Measurements from ENCODE around the gene PAGE2. TPM values are rescaled to one million over a fixed set of nuclear protein-coding genes. Genes with fewer than 3 reads are reported as not detected.

PAGE2 gene
- total RNA-seq, 2 experiments from 2014 or later, result not detected

GRCh38 chrX:55129361-55129760 is 40.5 kb downstream of the PAGE2 start:
- DNase-seq (ENCODE audit: low spot score), result no peak
- H3K27ac ChIP-seq (ENCODE audit: low read depth, low read length, poor library complexity, severe bottlenecking), result no peak overlapping the region
- no peaks in the 10 kb centered on the region for H3K79me2 ChIP-seq (ENCODE audit: insufficient read depth, low read depth, low read length)
- no peaks in the 10 kb centered on the region for H4K20me1 ChIP-seq (ENCODE audit: insufficient read depth, low read length)
- no peak overlapping the region for H3K4me2 ChIP-seq (ENCODE audit: low read length)
- no peaks in the 10 kb centered on the region for H3K9me3 ChIP-seq (ENCODE audit: low read length)
- POLR2A ChIA-PET, result no interaction called here
- intact Hi-C loops (cut with micrococcal nuclease; ENCODE audit: unreplicated experiment), result no loop called here
- no TSS peak for BruUV-seq (replicated peaks)
- no peak overlapping the region for H3K4me3 ChIP-seq (ENCODE audit: low read depth, low read length, poor library complexity, severe bottlenecking)
- H3K36me3 ChIP-seq (ENCODE audit: insufficient read depth, low read length), result no peaks in the 10 kb centered on the region
- H2AFZ ChIP-seq (ENCODE audit: low read length), result no peak overlapping the region
- CTCF ChIA-PET (ENCODE audit: unreplicated experiment), result no interaction called here
- H3K4me1 ChIP-seq (ENCODE audit: insufficient read depth, low read length, poor library complexity, severe bottlenecking), result no peaks in the 10 kb centered on the region
- no peaks in the 10 kb centered on the region for H3K9me2 ChIP-seq (ENCODE audit: insufficient read depth, low read length)
- TF ChIP-seq CTCF (conservative IDR thresholded peaks at IDR 0.05; ENCODE audit: low read length), result no peak
- no peak for TF ChIP-seq EZH2phosphoT487 (IDR thresholded peaks at IDR 0.05; ENCODE audit: borderline replicate concordance, low read depth, low read length)

GRCh38 chrX:55130481-55130880 is 41.7 kb downstream of the PAGE2 start:
- no peaks in the 10 kb centered on the region for H3K9me3 ChIP-seq (ENCODE audit: low read length)
- no peaks in the 10 kb centered on the region for H4K20me1 ChIP-seq (ENCODE audit: insufficient read depth, low read length)
- H3K9me2 ChIP-seq (ENCODE audit: insufficient read depth, low read length), result no peaks in the 10 kb centered on the region
- intact Hi-C loops (cut with micrococcal nuclease; ENCODE audit: unreplicated experiment), result no loop called here
- TF ChIP-seq EZH2phosphoT487 (IDR thresholded peaks at IDR 0.05; ENCODE audit: borderline replicate concordance, low read depth, low read length) (no peak), CTCF (conservative IDR thresholded peaks at IDR 0.05; ENCODE audit: low read length) (no peak)
- no peaks in the 10 kb centered on the region for H3K4me1 ChIP-seq (ENCODE audit: insufficient read depth, low read length, poor library complexity, severe bottlenecking)
- POLR2A ChIA-PET, result no interaction called here
- H2AFZ ChIP-seq (ENCODE audit: low read length), result no peak overlapping the region
- BruUV-seq (replicated peaks), result no TSS peak
- H3K36me3 ChIP-seq (ENCODE audit: insufficient read depth, low read length), result no peaks in the 10 kb centered on the region
- no peak overlapping the region for H3K27ac ChIP-seq (ENCODE audit: low read depth, low read length, poor library complexity, severe bottlenecking)
- no peak for DNase-seq (ENCODE audit: low spot score)
- no peak overlapping the region for H3K4me2 ChIP-seq (ENCODE audit: low read length)
- no peak overlapping the region for H3K4me3 ChIP-seq (ENCODE audit: low read depth, low read length, poor library complexity, severe bottlenecking)
- CTCF ChIA-PET (ENCODE audit: unreplicated experiment), result no interaction called here
- H3K79me2 ChIP-seq (ENCODE audit: insufficient read depth, low read depth, low read length), result no peaks in the 10 kb centered on the region

- intact Hi-C loops (cut with micrococcal nuclease; ENCODE audit: unreplicated experiment), result no loop called here
- TF ChIP-seq CTCF (conservative IDR thresholded peaks at IDR 0.05; ENCODE audit: low read length), result no peak
- no peak for TF ChIP-seq EZH2phosphoT487 (IDR thresholded peaks at IDR 0.05; ENCODE audit: borderline replicate concordance, low read depth, low read length)
- no TSS peak for BruUV-seq (replicated peaks)
- Histone ChIP-seq H2AFZ (ENCODE audit: low read length) (no peak overlapping the region), H3K9me2 (ENCODE audit: insufficient read depth, low read length) (no peaks in the 10 kb centered on the region), H3K4me3 (ENCODE audit: low read depth, low read length, poor library complexity, severe bottlenecking) (no peak overlapping the region), H3K4me1 (ENCODE audit: insufficient read depth, low read length, poor library complexity, severe bottlenecking) (no peaks in the 10 kb centered on the region), H3K4me2 (ENCODE audit: low read length) (no peak overlapping the region), H3K27ac (ENCODE audit: low read depth, low read length, poor library complexity, severe bottlenecking) (no peak overlapping the region), H3K79me2 (ENCODE audit: insufficient read depth, low read depth, low read length) (no peaks in the 10 kb centered on the region), H3K36me3 (ENCODE audit: insufficient read depth, low read length) (no peaks in the 10 kb centered on the region), H3K9me3 (ENCODE audit: low read length) (no peaks in the 10 kb centered on the region), H4K20me1 (ENCODE audit: insufficient read depth, low read length) (no peaks in the 10 kb centered on the region)
- POLR2A ChIA-PET, result no interaction called here
- no peak for DNase-seq (ENCODE audit: low spot score)
- CTCF ChIA-PET (ENCODE audit: unreplicated experiment), result no interaction called here
Observed at GRCh38 chrX:55132416-55132815, 43.6 kb downstream of the PAGE2 start.
